Smooth muscle cell of the coronary artery (primary cell): ENCODE data around the gene WTIP. TPM values are rescaled to one million over a fixed set of nuclear protein-coding genes. Genes with fewer than 3 reads are reported as not detected.

ENCODE experiments used
- total RNA-seq: library from RNA; depleted of rRNA; stranded (reverse); fragments of >200 nt; gene quantifications from 2 replicates; pipeline ENCODE4 v1.2.3, GENCODE V29; 2014; ENCODE audit warnings: low replicate concordance

The WTIP gene
- 52.2 and 91.4 TPM in 2 replicates for total RNA-seq

GRCh38 chr19:34480971-34481841, at the start of gene WTIP:
Gene WTIP (plus strand): TSS chr19:34481758. CDS start chr19:34481975, 217 bp downstream.

Other genes starting within 250 kb of the WTIP start
- 5.5 and 16.9 TPM in 2 replicates for gene GARRE1, start 227.2 kb upstream of the WTIP start, total RNA-seq
- 171 and 208 TPM in 2 replicates for gene GPI, start 116.6 kb upstream of the WTIP start, total RNA-seq
- 6.1 and 9.5 TPM in 2 replicates for gene PDCD2L, start 77.4 kb upstream of the WTIP start, total RNA-seq
- gene UBA2, start 53.4 kb upstream of the WTIP start, total RNA-seq, result 115 and 121 TPM in 2 replicates
- under 0.01 TPM in 1 of 2 replicates, not detected in the other for gene SCGB2B2, start 195.4 kb downstream of the WTIP start, total RNA-seq
- gene ZNF302, start 195.9 kb downstream of the WTIP start, total RNA-seq, result 12.1 and 12.6 TPM in 2 replicates